MM.1S (cell line): ENCODE results near the gene C17orf107.

Source experiments
- DNase-seq: peaks from one replicate; pipeline ENCODE4 v3.0.0-alpha.2; 2015
- H2AFZ ChIP-seq: fragments of 300-600 bp; sonication (generic); 2 replicates; pipeline ENCODE4 v1.6.0; 2016; ENCODE audit warnings: antibody characterized with exemption, low read length
- H3F3A ChIP-seq: fragments of 300-600 bp; sonication (generic); 2 replicates; pipeline ENCODE4 v1.6.1; 2016; ENCODE audit warnings: mild to moderate bottlenecking, antibody characterized with exemption, low read length, moderate library complexity, mixed read lengths; ENCODE audit not compliant: insufficient read depth
- H3K27ac ChIP-seq: fragments of 300-600 bp; sonication (generic); 2 replicates; pipeline ENCODE4 v1.5.1; 2016; ENCODE audit warnings: mild to moderate bottlenecking, low read length
- H3K27me3 ChIP-seq: fragments of 300-600 bp; sonication (generic); replicated peaks from 2 replicates; pipeline ENCODE4 v1.6.0; 2016; ENCODE audit warnings: low read length; ENCODE audit not compliant: insufficient read depth
- H3K36me3 ChIP-seq: fragments of 300-600 bp; sonication (generic); replicated peaks from 2 replicates; pipeline ENCODE4 v1.6.1; 2016; ENCODE audit warnings: mild to moderate bottlenecking, low read length, mixed read lengths; ENCODE audit not compliant: insufficient read depth
- H3K4me1 ChIP-seq: fragments of 300-600 bp; sonication (generic); 2 replicates; pipeline ENCODE4 v1.6.1; 2016; ENCODE audit warnings: low read length, mixed read lengths
- H3K4me2 ChIP-seq: fragments of 300-600 bp; sonication (generic); 2 replicates; pipeline ENCODE4 v1.6.0; 2016; ENCODE audit warnings: low read depth, low read length
- H3K4me3 ChIP-seq: fragments of 300-600 bp; sonication (generic); 2 replicates; pipeline ENCODE4 v1.5.1; 2016; ENCODE audit warnings: low read length, mixed read lengths
- H3K79me2 ChIP-seq: fragments of 300-600 bp; sonication (generic); 2 replicates; pipeline ENCODE4 v1.6.1; 2016; ENCODE audit warnings: mixed run types, low read length, mixed read lengths
- H3K9ac ChIP-seq: fragments of 300-600 bp; sonication (generic); 2 replicates; pipeline ENCODE4 v1.6.1; 2016; ENCODE audit warnings: low read length, mixed read lengths
- H3K9me2 ChIP-seq: fragments of 300-600 bp; sonication (generic); replicated peaks from 2 replicates; pipeline ENCODE4 v1.6.1; 2016; ENCODE audit warnings: mild to moderate bottlenecking, low read length, mixed read lengths; ENCODE audit not compliant: insufficient read depth
- H3K9me3 ChIP-seq: fragments of 300-600 bp; sonication (generic); replicated peaks from 2 replicates; pipeline ENCODE4 v1.6.1; 2016; ENCODE audit warnings: mild to moderate bottlenecking, low read length, mixed read lengths; ENCODE audit not compliant: insufficient read depth
- H4K20me1 ChIP-seq: fragments of 300-600 bp; sonication (generic); 2 replicates; pipeline ENCODE4 v1.6.1; 2016; ENCODE audit warnings: mild to moderate bottlenecking, low read length, moderate library complexity, mixed read lengths; ENCODE audit not compliant: insufficient read depth
- CTCF ChIP-seq: fragments of 300-600 bp; sonication (generic); IDR thresholded peaks from 2 replicates; pipeline ENCODE4 v1.5.1; 2016; ENCODE audit warnings: antibody characterized with exemption, low read length, mixed read lengths
- EZH2 ChIP-seq: fragments of 300-600 bp; sonication (generic); optimal IDR thresholded peaks from 2 replicates; pipeline ENCODE3; 2017; ENCODE audit warnings: low read depth, mild to moderate bottlenecking, antibody characterized with exemption, low read length, mixed read lengths
- EZH2phosphoT487 ChIP-seq: fragments of 300-600 bp; sonication (generic); IDR thresholded peaks from 2 replicates; pipeline ENCODE4 v1.6.1; 2018; ENCODE audit warnings: antibody characterized with exemption, low read length

C17orf107 gene

GRCh38 chr17:4950075-4950745 lies 50.9 kb downstream of the C17orf107 start:
- Histone ChIP-seq H4K20me1 (peaks cover 18% of the 10 kb centered on the region), H3K9me2 (no peaks in the 10 kb centered on the region), H3K27ac (peak overlapping the region; percentile 100), H3K79me2 (peaks cover 37% of the 10 kb centered on the region), H3K9ac (peak overlapping the region; percentile 99), H3K27me3 (no peaks in the 10 kb centered on the region), H3F3A (peaks cover 45% of the 10 kb centered on the region), H3K9me3 (no peaks in the 10 kb centered on the region), H3K4me1 (peaks cover 27% of the 10 kb centered on the region), H2AFZ (peak overlapping the region; percentile 83), H3K4me2 (peak overlapping the region; percentile 97), H3K36me3 (no peaks in the 10 kb centered on the region), H3K4me3 (peak overlapping the region; percentile 81)
- peak; percentile 52 for DNase-seq
- TF ChIP-seq EZH2, result no peak
- no peak for TF ChIP-seq EZH2phosphoT487
- TF ChIP-seq CTCF, result no peak

- Histone ChIP-seq H3K9me2 (no peaks in the 10 kb centered on the region), H3K27ac (peak within 1 kb of the TSS; percentile 100), H3K27me3 (no peaks in the 10 kb centered on the region), H3K4me1 (peaks cover 21% of the 10 kb centered on the region), H3K36me3 (no peaks in the 10 kb centered on the region), H3K9ac (peak within 1 kb of the TSS; percentile 99), H3K9me3 (no peaks in the 10 kb centered on the region), H3K4me3 (peak within 1 kb of the TSS; percentile 81), H2AFZ (peak within 1 kb of the TSS; percentile 83), H4K20me1 (peaks cover 12% of the 10 kb centered on the region), H3F3A (peaks cover 39% of the 10 kb centered on the region), H3K79me2 (peaks cover 31% of the 10 kb centered on the region), H3K4me2 (peak within 1 kb of the TSS; percentile 97)
- TF ChIP-seq EZH2 (no peak), CTCF (no peak), EZH2phosphoT487 (no peak)
- DNase-seq, result no peak
These were observed 51.4 kb downstream of the C17orf107 start, which contains the start of gene ENO3 for GRCh38 chr17:4950746-4951204. TSS of gene ENO3 (plus strand) at chr17:4951119. CDS start at chr17:4951830, 711 bp downstream.

GRCh38 chr17:4951486-4951885 lies 52.1 kb downstream of the C17orf107 start:
- Histone ChIP-seq H3K9me3 (no peaks in the 10 kb centered on the region), H3K27ac (no peak overlapping the region), H3K9ac (no peak overlapping the region), H3K4me2 (peak overlapping the region; percentile 97; the same call in 1 of the 2 replicates), H2AFZ (no peak overlapping the region), H3K79me2 (peaks cover 24% of the 10 kb centered on the region), H3K4me3 (no peak overlapping the region), H3F3A (peaks cover 33% of the 10 kb centered on the region), H3K27me3 (no peaks in the 10 kb centered on the region), H3K4me1 (peaks cover 15% of the 10 kb centered on the region; the same call in 1 of the 2 replicates), H3K36me3 (no peaks in the 10 kb centered on the region), H3K9me2 (no peaks in the 10 kb centered on the region), H4K20me1 (peaks cover 7% of the 10 kb centered on the region)
- TF ChIP-seq EZH2 (no peak), CTCF (no peak), EZH2phosphoT487 (no peak)
- no peak for DNase-seq
